ENCODE results near the gene GABRR1. TPM values are rescaled to one million over a fixed set of nuclear protein-coding genes. Genes with fewer than 3 reads are reported as not detected.

GABRR1 gene
- total RNA-seq, result not detected in 2 replicates

- Histone ChIP-seq H3K27me3 (ENCODE audit: control insufficient read depth, insufficient read depth, low read length) (peaks cover 2% of the 10 kb centered on the region), H3K4me3 (ENCODE audit: low read depth, low read length) (no peak within 1 kb of the TSS), H3K36me3 (ENCODE audit: control insufficient read depth, insufficient read depth, low read length) (no peaks in the 10 kb centered on the region)
- no peak for TF ChIP-seq CTCF (IDR thresholded peaks at IDR 0.05; ENCODE audit: insufficient read depth, low read length, poor library complexity, severe bottlenecking)
- DNase-seq (ENCODE audit: low read depth), result no peak
Measured at GRCh38 chr6:89217299-89217910, at the start of gene GABRR1. Gene GABRR1, minus strand, starts transcription at chr6:89217358. Its CDS starts 36 bp downstream, at chr6:89217322.

- H3K36me3 ChIP-seq (ENCODE audit: control insufficient read depth, insufficient read depth, low read length), result no peaks in the 10 kb centered on the region
- TF ChIP-seq CTCF (IDR thresholded peaks at IDR 0.05; ENCODE audit: insufficient read depth, low read length, poor library complexity, severe bottlenecking), result no peak
- H3K27me3 ChIP-seq (ENCODE audit: control insufficient read depth, insufficient read depth, low read length), result no peaks in the 10 kb centered on the region
- DNase-seq (ENCODE audit: low read depth), result no peak
- H3K4me3 ChIP-seq (ENCODE audit: low read depth, low read length), result no peak overlapping the region
Measured at GRCh38 chr6:89264296-89264695, 47.1 kb upstream of the GABRR1 start.

GRCh38 chr6:89260832-89261231 is 43.7 kb upstream of the GABRR1 start:
- no peak overlapping the region for H3K4me3 ChIP-seq (ENCODE audit: low read depth, low read length)
- no peaks in the 10 kb centered on the region for H3K27me3 ChIP-seq (ENCODE audit: control insufficient read depth, insufficient read depth, low read length)
- no peak for DNase-seq (ENCODE audit: low read depth)
- TF ChIP-seq CTCF (IDR thresholded peaks at IDR 0.05; ENCODE audit: insufficient read depth, low read length, poor library complexity, severe bottlenecking), result no peak
- H3K36me3 ChIP-seq (ENCODE audit: control insufficient read depth, insufficient read depth, low read length), result no peaks in the 10 kb centered on the region

- H3K27me3 ChIP-seq (ENCODE audit: control insufficient read depth, insufficient read depth, low read length), result no peaks in the 10 kb centered on the region
- DNase-seq (ENCODE audit: low read depth), result no peak
- no peak for TF ChIP-seq CTCF (IDR thresholded peaks at IDR 0.05; ENCODE audit: insufficient read depth, low read length, poor library complexity, severe bottlenecking)
- H3K36me3 ChIP-seq (ENCODE audit: control insufficient read depth, insufficient read depth, low read length), result no peaks in the 10 kb centered on the region
- no peak overlapping the region for H3K4me3 ChIP-seq (ENCODE audit: low read depth, low read length)
Measured at GRCh38 chr6:89260310-89260709, 43.2 kb upstream of the GABRR1 start.

- no peaks in the 10 kb centered on the region for H3K27me3 ChIP-seq (ENCODE audit: control insufficient read depth, insufficient read depth, low read length)
- DNase-seq (ENCODE audit: low read depth), result no peak
- TF ChIP-seq CTCF (IDR thresholded peaks at IDR 0.05; ENCODE audit: insufficient read depth, low read length, poor library complexity, severe bottlenecking), result no peak
- H3K4me3 ChIP-seq (ENCODE audit: low read depth, low read length), result no peak overlapping the region
- H3K36me3 ChIP-seq (ENCODE audit: control insufficient read depth, insufficient read depth, low read length), result no peaks in the 10 kb centered on the region
Measured at GRCh38 chr6:89258912-89259311, 41.8 kb upstream of the GABRR1 start.

GRCh38 chr6:89257781-89258180 is 40.6 kb upstream of the GABRR1 start:
- Histone ChIP-seq H3K36me3 (ENCODE audit: control insufficient read depth, insufficient read depth, low read length) (no peaks in the 10 kb centered on the region), H3K4me3 (ENCODE audit: low read depth, low read length) (no peak overlapping the region), H3K27me3 (ENCODE audit: control insufficient read depth, insufficient read depth, low read length) (no peaks in the 10 kb centered on the region)
- no peak for DNase-seq (ENCODE audit: low read depth)
- no peak for TF ChIP-seq CTCF (IDR thresholded peaks at IDR 0.05; ENCODE audit: insufficient read depth, low read length, poor library complexity, severe bottlenecking)
